COLO668 (cell line): Measurements from ENCODE around the gene RNF44.
"Not testable (repeated sequence)": the region's sequence is repeated elsewhere in the genome, so short reads cannot be mapped to it uniquely, and the experiment has no call there.

Experiments
- DNase-seq: peaks from one replicate; lab custom pipeline; 2025; ENCODE audit not compliant: unreplicated experiment; lab: John Stamatoyannopoulos, UW

RNF44 gene

GRCh38 chr5:176521286-176521685 is 15.9 kb downstream of the RNF44 start:
- DNase-seq = no peak

- DNase-seq = peak; percentile 13
Measured at GRCh38 chr5:176519810-176520720, 17.1 kb downstream of the RNF44 start.

GRCh38 chr5:176517053-176517661 is 20.0 kb downstream of the RNF44 start:
- no peak for DNase-seq

GRCh38 chr5:176515396-176515795 is 21.8 kb downstream of the RNF44 start:
- no peak for DNase-seq

- DNase-seq = no peak
Measured at GRCh38 chr5:176514244-176514950, 22.8 kb downstream of the RNF44 start.

- DNase-seq = no peak
Measured at GRCh38 chr5:176513788-176514187, 23.4 kb downstream of the RNF44 start.

- DNase-seq = no peak
Measured at GRCh38 chr5:176508603-176509002, 28.6 kb downstream of the RNF44 start.

- no peak for DNase-seq
Measured at GRCh38 chr5:176507911-176508310, 29.3 kb downstream of the RNF44 start.

GRCh38 chr5:176503496-176503895 is 33.7 kb downstream of the RNF44 start:
- DNase-seq = no peak

- no peak for DNase-seq
Measured at GRCh38 chr5:176501333-176501732, 35.9 kb downstream of the RNF44 start.

GRCh38 chr5:176500511-176500910 is 36.7 kb downstream of the RNF44 start:
- no peak for DNase-seq

- no peak for DNase-seq
Measured at GRCh38 chr5:176499273-176499672, 37.9 kb downstream of the RNF44 start.

GRCh38 chr5:176497852-176498251 is 39.4 kb downstream of the RNF44 start:
- no peak for DNase-seq

GRCh38 chr5:176492431-176492830 is 44.8 kb downstream of the RNF44 start:
- DNase-seq = no peak

- no peak for DNase-seq
Measured at GRCh38 chr5:176491901-176492300, 45.3 kb downstream of the RNF44 start.

GRCh38 chr5:176491101-176491502 is 46.1 kb downstream of the RNF44 start:
- DNase-seq = no peak

GRCh38 chr5:176490301-176490700 is 46.9 kb downstream of the RNF44 start:
- no peak for DNase-seq

GRCh38 chr5:176489077-176489476 is 48.1 kb downstream of the RNF44 start:
- no peak for DNase-seq

- not testable (repeated sequence) for DNase-seq
Measured at GRCh38 chr5:176487160-176487559, 50.0 kb downstream of the RNF44 start.

- DNase-seq = no peak
Measured at GRCh38 chr5:176486189-176486757, 50.9 kb downstream of the RNF44 start.

GRCh38 chr5:176485176-176485575 is 52.0 kb downstream of the RNF44 start:
- DNase-seq = no peak
